Measurements from ENCODE around the gene DACT2. TPM values are rescaled to one million over a fixed set of nuclear protein-coding genes. Genes with fewer than 3 reads are reported as not detected.

The DACT2 gene
- total RNA-seq, 1 donor from 2014 or later: 0.84 TPM

DNA sequence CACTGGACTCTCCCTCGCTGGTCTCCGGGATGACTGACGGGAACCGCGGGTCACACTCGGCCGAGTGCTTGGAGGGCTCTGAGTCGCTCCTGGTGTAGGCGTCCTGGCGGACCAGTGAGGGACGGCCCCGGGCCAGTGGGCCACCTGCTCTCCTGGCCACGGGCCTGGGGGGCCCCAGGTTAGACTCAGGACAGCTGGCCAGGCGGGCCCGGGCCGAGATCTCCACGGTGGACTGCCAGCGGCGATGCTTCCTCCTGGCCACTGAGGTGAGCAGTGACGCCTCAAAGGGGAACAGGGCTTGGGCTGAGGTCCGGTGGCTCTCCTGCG lies 11.9 kb downstream of the DACT2 start:
- Histone ChIP-seq H3K36me3 (ENCODE audit: control insufficient read depth, insufficient read depth, low read length) (no peaks in the 10 kb centered on the region), H3K27me3 (ENCODE audit: control insufficient read depth, insufficient read depth, low read length) (peaks cover 2% of the 10 kb centered on the region), H3K4me3 (ENCODE audit: low read depth, low read length) (no peak overlapping the region)
- DNase-seq (ENCODE audit: low read depth): no peak
- TF ChIP-seq CTCF (IDR thresholded peaks at IDR 0.05; ENCODE audit: insufficient read depth, low read length, poor library complexity, severe bottlenecking): no peak

GRCh38 chr6:168307015-168307694 lies 12.4 kb downstream of the DACT2 start:
- TF ChIP-seq CTCF (IDR thresholded peaks at IDR 0.05; ENCODE audit: insufficient read depth, low read length, poor library complexity, severe bottlenecking): no peak
- DNase-seq (ENCODE audit: low read depth): no peak
- no peaks in the 10 kb centered on the region for H3K36me3 ChIP-seq (ENCODE audit: control insufficient read depth, insufficient read depth, low read length)
- peaks cover 2% of the 10 kb centered on the region for H3K27me3 ChIP-seq (ENCODE audit: control insufficient read depth, insufficient read depth, low read length)
- H3K4me3 ChIP-seq (ENCODE audit: low read depth, low read length): no peak overlapping the region

- TF ChIP-seq CTCF (IDR thresholded peaks at IDR 0.05; ENCODE audit: insufficient read depth, low read length, poor library complexity, severe bottlenecking): no peak
- Histone ChIP-seq H3K4me3 (ENCODE audit: low read depth, low read length) (no peak overlapping the region), H3K27me3 (ENCODE audit: control insufficient read depth, insufficient read depth, low read length) (no peaks in the 10 kb centered on the region), H3K36me3 (ENCODE audit: control insufficient read depth, insufficient read depth, low read length) (no peaks in the 10 kb centered on the region)
- DNase-seq (ENCODE audit: low read depth): no peak
Observed at GRCh38 chr6:168305863-168306262, 13.7 kb downstream of the DACT2 start.

DNA sequence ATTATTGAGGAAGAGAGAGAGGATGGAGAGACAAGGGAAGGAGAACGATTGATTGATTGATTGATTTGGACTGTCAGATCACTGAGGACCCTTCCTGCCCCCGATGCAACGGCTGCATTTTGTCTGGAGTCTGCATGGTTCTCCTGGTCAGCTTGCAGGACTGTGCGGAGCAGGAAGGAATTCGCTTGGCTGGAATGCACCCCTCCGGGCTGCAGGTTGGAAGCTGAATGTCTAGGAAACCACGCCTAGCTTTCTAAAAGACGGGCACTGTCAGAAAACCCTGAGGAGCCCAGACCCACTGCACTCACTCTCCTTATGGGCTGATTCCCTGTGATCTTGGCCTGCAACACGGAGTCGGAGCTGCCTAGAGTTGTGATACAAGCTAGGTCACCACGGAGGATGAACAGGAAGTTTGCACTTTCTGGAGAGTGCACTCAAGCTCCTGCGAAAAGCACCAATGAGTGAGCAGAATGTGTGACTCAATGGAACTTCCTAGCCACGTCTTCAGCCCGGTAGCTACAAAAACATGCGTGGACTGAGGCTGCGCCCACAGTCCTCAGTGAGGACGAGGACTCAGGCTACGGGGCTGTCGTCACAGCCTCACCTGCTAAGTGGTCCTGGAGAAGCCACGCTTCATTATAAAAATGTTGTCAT lies 14.4 kb downstream of the DACT2 start:
- H3K4me3 ChIP-seq (ENCODE audit: low read depth, low read length): no peak overlapping the region
- TF ChIP-seq CTCF (IDR thresholded peaks at IDR 0.05; ENCODE audit: insufficient read depth, low read length, poor library complexity, severe bottlenecking): no peak
- no peaks in the 10 kb centered on the region for H3K27me3 ChIP-seq (ENCODE audit: control insufficient read depth, insufficient read depth, low read length)
- no peaks in the 10 kb centered on the region for H3K36me3 ChIP-seq (ENCODE audit: control insufficient read depth, insufficient read depth, low read length)
- no peak for DNase-seq (ENCODE audit: low read depth)

GRCh38 chr6:168304752-168305015 lies 14.9 kb downstream of the DACT2 start:
- no peak for TF ChIP-seq CTCF (IDR thresholded peaks at IDR 0.05; ENCODE audit: insufficient read depth, low read length, poor library complexity, severe bottlenecking)
- no peaks in the 10 kb centered on the region for H3K27me3 ChIP-seq (ENCODE audit: control insufficient read depth, insufficient read depth, low read length)
- no peak for DNase-seq (ENCODE audit: low read depth)

More at GRCh38 chr6:168304752-168305015, 14.9 kb downstream of the DACT2 start:
- no peaks in the 10 kb centered on the region for H3K36me3 ChIP-seq (ENCODE audit: control insufficient read depth, insufficient read depth, low read length)
- no peak overlapping the region for H3K4me3 ChIP-seq (ENCODE audit: low read depth, low read length)
